Immature natural killer cell (primary cell): ENCODE data around the gene P2RX3. TPM values are rescaled to one million over a fixed set of nuclear protein-coding genes. Genes with fewer than 3 reads are reported as not detected.
A peak's percentile ranks its signal among the peaks of the same experiment; 100 is the strongest.

ENCODE experiments used
- DNase-seq, 3 donors: peaks; one replicate each; pipeline ENCODE4 v3.0.0; 2022; ENCODE audit warnings: mixed read lengths in 1 of 3
- H3K27ac Mint-ChIP-seq, 6 donors: one replicate each; pipeline ENCODE4 v1.8.0; 2020; ENCODE audit warnings: mixed read lengths in 6 of 6, mild to moderate bottlenecking in 5 of 6, inconsistent platforms in 4 of 6, moderate library complexity in 3 of 6
- H3K27me3 Mint-ChIP-seq, 3 donors: one replicate each; pipeline ENCODE4 v1.8.0; 2020 to 2021; ENCODE audit warnings: low read depth in 3 of 3, mild to moderate bottlenecking in 3 of 3, mixed read lengths in 3 of 3, moderate library complexity in 3 of 3, inconsistent platforms in 1 of 3
- H3K36me3 Mint-ChIP-seq, 3 donors: one replicate each; pipeline ENCODE4 v1.8.0; 2020; ENCODE audit warnings: mixed read lengths in 3 of 3, inconsistent platforms in 2 of 3, mild to moderate bottlenecking in 2 of 3
- H3K4me1 Mint-ChIP-seq, 2 donors: one replicate each; pipeline ENCODE4 v1.8.0; 2020; ENCODE audit warnings: inconsistent platforms in 2 of 2, mild to moderate bottlenecking in 2 of 2, mixed read lengths in 2 of 2, moderate library complexity in 1 of 2
- H3K4me3 Mint-ChIP-seq, 5 donors: one replicate each; pipeline ENCODE4 v1.8.0; 2020; ENCODE audit warnings: mild to moderate bottlenecking in 5 of 5, mixed read lengths in 5 of 5, inconsistent platforms in 3 of 5, moderate library complexity in 3 of 5
- H3K9me3 Mint-ChIP-seq, 6 donors: one replicate each; pipeline ENCODE4 v1.8.0; 2020; ENCODE audit warnings: mild to moderate bottlenecking in 6 of 6, mixed read lengths in 6 of 6, inconsistent platforms in 4 of 6, moderate library complexity in 3 of 6
- polyA plus RNA-seq, 3 donors: library from polyadenylated mRNA; unstranded; fragments of 300-500 nt; fragmentation: Illumina TruSeq; gene quantifications; one replicate each; pipeline ENCODE4 v1.2.3, GENCODE V29; 2021

The P2RX3 gene
- polyA plus RNA-seq, 3 donors from 2014 or later: not detected

DNA sequence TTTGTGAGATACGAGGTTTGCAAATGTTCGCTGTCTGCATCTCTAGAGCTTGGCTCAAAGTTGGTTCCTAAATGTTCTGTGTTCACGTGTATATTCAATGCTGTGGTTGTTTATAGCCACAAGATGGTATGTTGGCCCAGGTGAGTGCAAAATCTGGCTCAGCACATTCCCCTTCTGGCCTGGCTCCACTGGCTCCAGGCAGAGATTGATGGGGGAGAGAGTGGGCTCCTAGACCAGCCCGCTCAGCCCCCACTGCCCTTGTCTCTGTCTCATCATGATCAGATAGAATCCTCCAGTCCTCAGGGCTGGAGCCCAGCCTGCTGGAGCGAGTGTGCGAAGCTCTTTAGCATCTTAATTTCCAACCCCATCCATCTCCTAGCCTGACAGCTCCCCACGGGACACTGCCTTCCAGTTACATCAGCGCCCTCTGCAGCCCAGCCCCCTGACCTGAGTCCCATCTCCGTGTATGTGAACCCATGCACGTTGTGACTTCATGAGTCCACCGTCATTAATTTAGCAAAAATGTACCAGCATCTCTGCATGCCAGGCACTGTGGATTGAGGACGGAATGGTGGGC, 2.0 kb downstream of the P2RX3 start:
- peak overlapping the region in 2 of 6 donors; percentile 3 to 74 for H3K27ac Mint-ChIP-seq
- no peak for DNase-seq
- H3K4me1 Mint-ChIP-seq: peaks cover 25 to 38% of the 10 kb centered on the region in 2 donors
- no peak overlapping the region for H3K4me3 Mint-ChIP-seq
- no peaks in the 10 kb centered on the region for H3K36me3 Mint-ChIP-seq
- H3K9me3 Mint-ChIP-seq: no peaks in the 10 kb centered on the region
- peaks cover 0 to 16% (median 5%) of the 10 kb centered on the region in 3 donors for H3K27me3 Mint-ChIP-seq

DNA sequence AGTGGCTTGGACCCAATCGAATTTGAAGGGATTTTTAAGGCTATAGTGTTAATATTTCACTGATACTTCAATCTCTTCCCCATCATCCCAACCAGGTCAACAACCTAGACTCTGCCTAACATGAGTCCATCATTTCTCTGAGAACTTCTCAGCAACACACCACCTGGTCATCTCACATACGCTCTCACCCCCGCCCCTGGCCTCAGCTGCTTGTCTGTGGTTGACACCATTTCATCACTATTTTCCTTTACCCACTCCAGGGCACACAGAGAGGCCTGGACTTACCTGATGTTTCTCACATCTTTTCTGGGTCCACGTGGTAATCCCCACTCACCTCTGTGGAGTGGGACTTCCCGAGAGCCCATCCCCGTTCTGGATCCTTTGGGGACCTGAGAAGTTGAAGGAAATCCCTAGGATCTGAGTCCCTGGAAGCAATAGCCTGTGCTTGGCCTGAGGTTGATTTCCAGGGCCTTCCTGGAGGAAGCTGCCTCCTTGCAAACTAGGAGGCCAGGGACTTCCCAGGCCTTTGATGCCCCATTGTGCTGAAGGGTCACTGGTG, 3.2 kb downstream of the P2RX3 start:
- peak overlapping the region in 1 of 5 donors; percentile 24 for H3K4me3 Mint-ChIP-seq
- H3K36me3 Mint-ChIP-seq: no peaks in the 10 kb centered on the region
- no peak for DNase-seq
- H3K27me3 Mint-ChIP-seq: peaks cover 0 to 10% (median under 1%) of the 10 kb centered on the region in 3 donors
- no peaks in the 10 kb centered on the region for H3K9me3 Mint-ChIP-seq
- H3K27ac Mint-ChIP-seq: peak overlapping the region in 2 of 6 donors; percentile 3 to 51
- H3K4me1 Mint-ChIP-seq: peaks cover 17 to 29% of the 10 kb centered on the region in 2 donors

- Mint-ChIP-seq H3K4me1 (peaks cover 12 to 24% of the 10 kb centered on the region in 2 donors), H3K27ac (no peak overlapping the region), H3K36me3 (no peaks in the 10 kb centered on the region), H3K9me3 (no peaks in the 10 kb centered on the region), H3K4me3 (no peak overlapping the region), H3K27me3 (peaks cover 0 to 11% (median 2%) of the 10 kb centered on the region in 3 donors)
- DNase-seq: no peak
Measured at GRCh38 chr11:57342702-57343101, 4.5 kb downstream of the P2RX3 start.

GRCh38 chr11:57343825-57344224, 5.7 kb downstream of the P2RX3 start:
- H3K4me3 Mint-ChIP-seq: no peak overlapping the region
- peaks cover 0 to 12% (median 2%) of the 10 kb centered on the region in 3 donors for H3K27me3 Mint-ChIP-seq
- no peak for DNase-seq
- no peaks in the 10 kb centered on the region for H3K36me3 Mint-ChIP-seq
- no peaks in the 10 kb centered on the region for H3K9me3 Mint-ChIP-seq
- H3K27ac Mint-ChIP-seq: no peak overlapping the region
- peaks cover 12 to 24% of the 10 kb centered on the region in 2 donors for H3K4me1 Mint-ChIP-seq

- Mint-ChIP-seq H3K36me3 (no peaks in the 10 kb centered on the region), H3K9me3 (no peaks in the 10 kb centered on the region), H3K4me1 (peaks cover 12 to 22% of the 10 kb centered on the region in 2 donors), H3K27me3 (peaks cover 0 to 8% (median 2%) of the 10 kb centered on the region in 3 donors), H3K4me3 (no peak overlapping the region), H3K27ac (no peak overlapping the region)
- no peak for DNase-seq
Measured at GRCh38 chr11:57344826-57345225, 6.7 kb downstream of the P2RX3 start.

GRCh38 chr11:57345555-57346211, 7.5 kb downstream of the P2RX3 start:
- no peak overlapping the region for H3K4me3 Mint-ChIP-seq
- H3K27ac Mint-ChIP-seq: no peak overlapping the region
- peaks cover 10 to 13% of the 10 kb centered on the region in 2 donors for H3K4me1 Mint-ChIP-seq
- peaks cover 0 to 5% (median 2%) of the 10 kb centered on the region in 3 donors for H3K27me3 Mint-ChIP-seq
- peak; percentile 52 to 59 (median 57) for DNase-seq
- no peaks in the 10 kb centered on the region for H3K36me3 Mint-ChIP-seq
- H3K9me3 Mint-ChIP-seq: no peaks in the 10 kb centered on the region

- Mint-ChIP-seq H3K4me1 (peaks cover 0 to 3% of the 10 kb centered on the region in 2 donors), H3K27ac (no peak overlapping the region), H3K4me3 (no peak overlapping the region), H3K36me3 (peaks cover 0 to 5% (median 0%) of the 10 kb centered on the region in 3 donors), H3K9me3 (no peaks in the 10 kb centered on the region), H3K27me3 (peaks cover 0 to 3% (median 2%) of the 10 kb centered on the region in 3 donors)
- no peak for DNase-seq
Measured at GRCh38 chr11:57347336-57347735, 9.2 kb downstream of the P2RX3 start.

- H3K4me1 Mint-ChIP-seq: peaks cover 0 to 3% of the 10 kb centered on the region in 2 donors
- no peaks in the 10 kb centered on the region for H3K9me3 Mint-ChIP-seq
- H3K4me3 Mint-ChIP-seq: no peak overlapping the region
- H3K27me3 Mint-ChIP-seq: peaks cover 0 to 4% (median 3%) of the 10 kb centered on the region in 3 donors
- H3K27ac Mint-ChIP-seq: no peak overlapping the region
- H3K36me3 Mint-ChIP-seq: peaks cover 0 to 5% (median 0%) of the 10 kb centered on the region in 3 donors
- no peak for DNase-seq
Measured at GRCh38 chr11:57348052-57348451, 9.9 kb downstream of the P2RX3 start.

GRCh38 chr11:57348636-57349313, 10.6 kb downstream of the P2RX3 start:
- peaks cover 0 to 3% of the 10 kb centered on the region in 2 donors for H3K4me1 Mint-ChIP-seq
- no peak for DNase-seq
- H3K36me3 Mint-ChIP-seq: peaks cover 0 to 5% (median 0%) of the 10 kb centered on the region in 3 donors
- H3K27ac Mint-ChIP-seq: no peak overlapping the region
- H3K27me3 Mint-ChIP-seq: peaks cover 0 to 4% (median 3%) of the 10 kb centered on the region in 3 donors
- no peaks in the 10 kb centered on the region for H3K9me3 Mint-ChIP-seq
- H3K4me3 Mint-ChIP-seq: no peak overlapping the region

DNA sequence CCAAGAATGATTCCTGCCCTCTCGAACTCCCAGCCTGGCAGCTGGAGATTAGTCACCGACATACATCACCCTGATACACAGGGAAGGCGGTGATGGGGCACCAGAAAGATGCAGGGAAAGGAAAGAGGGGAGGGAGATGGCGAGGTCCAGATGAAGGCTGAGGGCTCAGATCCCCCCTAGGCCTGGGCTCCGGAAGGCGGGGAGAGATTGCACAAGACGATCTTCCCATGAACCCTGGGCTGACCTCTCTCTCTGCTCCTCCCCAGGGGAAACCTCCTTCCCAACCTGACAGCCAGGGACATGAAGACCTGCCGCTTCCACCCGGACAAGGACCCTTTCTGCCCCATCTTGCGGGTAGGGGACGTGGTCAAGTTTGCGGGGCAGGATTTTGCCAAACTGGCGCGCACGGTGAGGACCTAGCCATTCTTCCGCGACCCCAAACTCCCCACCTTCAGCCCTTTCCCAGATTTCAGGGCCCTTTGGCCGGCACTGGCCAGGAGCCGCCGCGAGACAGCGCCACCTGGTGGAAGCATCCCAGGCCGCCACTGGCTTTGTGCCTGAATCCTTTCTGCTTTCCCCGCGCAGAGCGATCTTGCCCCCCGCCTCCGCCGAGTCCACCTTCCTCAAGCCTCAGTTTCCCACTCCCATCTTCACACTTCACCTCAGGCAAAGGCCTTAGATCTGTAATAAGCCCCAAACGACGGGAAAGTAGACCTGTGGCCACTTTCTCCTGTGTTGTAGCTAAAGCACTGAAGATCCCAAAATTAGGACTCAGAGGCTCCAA, 11.5 kb downstream of the P2RX3 start:
- peak; percentile 48 to 59 (median 51) for DNase-seq
- H3K4me1 Mint-ChIP-seq: peaks cover 4 to 5% of the 10 kb centered on the region in 2 donors
- H3K27me3 Mint-ChIP-seq: peaks cover 0 to 4% (median 4%) of the 10 kb centered on the region in 3 donors
- no peaks in the 10 kb centered on the region for H3K9me3 Mint-ChIP-seq
- H3K27ac Mint-ChIP-seq: no peak overlapping the region
- H3K4me3 Mint-ChIP-seq: peak overlapping the region in 1 of 5 donors; percentile 20
- peaks cover 0 to 5% (median 4%) of the 10 kb centered on the region in 3 donors for H3K36me3 Mint-ChIP-seq

DNA sequence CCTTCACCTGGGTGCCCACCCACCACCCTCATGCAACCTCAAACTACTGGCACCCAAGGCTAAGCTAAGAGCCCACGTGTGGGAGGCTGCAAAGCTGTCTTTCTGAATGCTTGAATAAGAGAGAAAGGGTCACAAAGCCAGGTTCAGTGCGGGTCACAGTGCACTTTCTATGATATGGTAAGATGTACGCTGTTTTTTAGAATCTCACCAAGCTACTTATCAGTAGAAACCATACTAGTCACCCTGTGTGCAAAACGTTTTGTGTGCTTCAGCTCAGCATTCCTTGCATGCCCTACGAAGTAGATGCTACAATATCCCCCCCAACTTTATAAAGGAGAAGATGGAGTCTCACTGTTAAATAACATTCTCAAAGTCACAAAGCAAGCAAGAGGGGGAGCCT, 14.9 kb downstream of the P2RX3 start:
- peaks cover 0 to 5% (median 5%) of the 10 kb centered on the region in 3 donors for H3K36me3 Mint-ChIP-seq
- H3K4me3 Mint-ChIP-seq: no peak overlapping the region
- peaks cover 6 to 9% of the 10 kb centered on the region in 2 donors for H3K4me1 Mint-ChIP-seq
- no peaks in the 10 kb centered on the region for H3K9me3 Mint-ChIP-seq
- no peak for DNase-seq
- H3K27me3 Mint-ChIP-seq: peaks cover 1 to 8% (median 2%) of the 10 kb centered on the region in 3 donors
- H3K27ac Mint-ChIP-seq: no peak overlapping the region

GRCh38 chr11:57353446-57353845, 15.3 kb downstream of the P2RX3 start:
- Mint-ChIP-seq H3K4me1 (peaks cover 6 to 9% of the 10 kb centered on the region in 2 donors), H3K9me3 (no peaks in the 10 kb centered on the region), H3K27me3 (peaks cover 1 to 8% (median 2%) of the 10 kb centered on the region in 3 donors), H3K4me3 (no peak overlapping the region), H3K36me3 (peaks cover 0 to 5% (median 5%) of the 10 kb centered on the region in 3 donors), H3K27ac (no peak overlapping the region)
- DNase-seq: no peak

- Mint-ChIP-seq H3K4me1 (peaks cover 6 to 9% of the 10 kb centered on the region in 2 donors), H3K27me3 (peaks cover 1 to 8% (median 2%) of the 10 kb centered on the region in 3 donors), H3K36me3 (peaks cover 0 to 5% (median 5%) of the 10 kb centered on the region in 3 donors), H3K27ac (no peak overlapping the region), H3K9me3 (no peaks in the 10 kb centered on the region), H3K4me3 (no peak overlapping the region)
- DNase-seq: no peak
Measured at GRCh38 chr11:57353852-57354251, 15.7 kb downstream of the P2RX3 start.
